HG02798 (cell line): ENCODE measurements around the gene PPP2R2D.
A peak's percentile ranks its signal among the peaks of the same experiment; 100 is the strongest.

ENCODE experiments used
- ATAC-seq: cut with Tn5 transposase; IDR thresholded peaks from one replicate; pipeline ENCODE4 v1.9.1; 2021; ENCODE audit warnings: mild to moderate bottlenecking; ENCODE audit not compliant: unreplicated experiment, poor library complexity

Gene PPP2R2D

DNA sequence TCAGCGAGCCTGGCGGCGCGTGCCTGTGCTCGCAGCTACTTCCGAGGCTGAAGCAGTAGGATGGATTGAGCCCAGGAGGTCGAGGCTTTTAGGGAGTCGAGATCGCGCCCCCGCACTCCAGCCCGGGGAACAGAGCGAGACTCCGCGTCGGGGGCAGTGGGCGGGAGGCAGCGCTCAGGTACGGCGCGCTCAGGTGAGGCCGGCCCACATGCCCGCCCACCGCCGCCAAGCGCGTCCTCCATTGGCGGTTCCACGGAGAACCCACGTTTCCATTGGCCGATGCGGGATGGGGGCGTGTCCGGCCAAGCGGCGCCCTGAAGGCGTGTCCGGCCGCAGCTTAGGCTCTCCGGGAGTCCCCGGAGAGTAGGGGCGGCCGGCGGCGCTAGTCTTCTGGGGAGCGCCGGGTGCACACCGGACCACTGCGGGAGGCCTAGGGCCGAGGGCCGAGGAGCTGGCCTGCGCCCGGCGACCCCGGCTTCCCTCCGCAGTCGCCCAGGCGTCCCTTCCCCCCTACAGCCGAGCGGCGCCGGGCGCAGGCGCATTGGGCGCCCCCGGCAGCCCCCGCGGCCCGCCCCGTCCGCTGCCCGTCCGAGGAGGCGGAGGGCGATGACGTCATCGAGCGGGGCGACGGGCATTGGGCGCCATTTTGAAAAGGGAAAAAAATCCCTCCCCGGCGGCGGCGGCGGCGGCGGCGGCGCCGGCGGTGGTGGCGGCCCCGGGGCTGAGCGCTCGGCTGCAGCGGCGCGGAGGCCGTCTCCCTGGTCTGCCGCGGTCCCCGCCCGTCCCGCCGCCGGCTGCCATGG, at the start of gene PPP2R2D:
PPP2R2D (plus strand) TSS at position 659 of the 803 bp plus-strand sequence; CDS start at position 800, 141 bp downstream.
- ATAC-seq, result peak; percentile 92

- ATAC-seq, result no peak
Observed at GRCh38 chr10:131851346-131851745, 49.5 kb upstream of the PPP2R2D start.

- ATAC-seq, result no peak
Observed at GRCh38 chr10:131852176-131852822, 48.5 kb upstream of the PPP2R2D start.

- ATAC-seq, result no peak
Observed at GRCh38 chr10:131852823-131853609, 47.8 kb upstream of the PPP2R2D start.

DNA sequence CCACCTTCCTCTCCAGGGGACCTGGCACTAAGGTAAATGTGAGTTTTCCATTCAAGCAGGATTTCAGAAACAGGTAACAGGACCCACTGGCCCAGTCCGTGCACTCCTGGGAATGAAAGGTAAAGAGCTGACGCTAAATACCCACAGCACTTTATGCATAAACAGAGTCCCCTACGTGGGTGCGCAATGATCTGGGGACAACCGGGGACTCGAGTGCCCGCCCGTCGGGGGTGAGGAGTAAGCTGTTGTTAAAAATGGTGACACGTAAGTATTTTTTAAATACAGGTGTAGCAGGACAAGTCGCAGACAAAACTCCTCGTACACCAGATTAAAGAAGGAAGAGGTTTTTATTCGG, 47.2 kb upstream of the PPP2R2D start:
- ATAC-seq, result no peak

DNA sequence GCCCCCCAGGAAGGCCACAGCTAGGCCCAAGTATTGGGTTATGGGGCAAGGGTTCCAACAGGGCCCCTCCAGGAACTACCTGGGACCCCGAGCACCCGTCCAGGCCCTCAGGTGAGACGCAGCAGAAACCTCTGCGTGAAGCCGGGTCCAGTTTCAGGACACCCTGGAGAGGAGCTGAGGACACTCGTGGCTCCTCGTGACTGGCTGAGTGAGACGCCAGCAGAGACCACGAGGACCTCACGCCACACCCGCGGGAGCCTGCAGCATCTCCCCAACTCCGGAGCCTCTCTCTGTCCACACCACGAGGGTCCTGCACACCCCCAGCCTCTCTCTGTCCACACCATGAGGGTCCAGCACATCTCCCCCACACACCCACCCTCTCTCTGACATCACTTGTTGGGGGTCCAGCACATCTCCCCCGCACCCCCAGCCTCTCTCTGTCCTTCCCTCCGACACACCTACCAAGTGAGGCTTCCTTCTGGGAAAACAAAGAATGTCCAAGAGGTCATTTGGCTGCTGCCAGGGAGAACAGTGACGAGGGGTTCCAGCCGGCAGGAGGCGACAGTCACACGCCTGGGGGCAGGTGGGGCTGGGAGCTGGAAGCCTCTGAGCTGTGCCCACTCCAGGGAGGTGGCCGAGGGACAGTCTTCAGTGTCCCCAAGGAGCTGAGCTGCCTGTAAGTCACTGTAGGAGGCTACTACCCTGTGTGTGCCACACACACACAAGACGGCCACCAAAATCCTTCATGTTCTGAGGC, 46.1 kb upstream of the PPP2R2D start:
- ATAC-seq, result no peak

DNA sequence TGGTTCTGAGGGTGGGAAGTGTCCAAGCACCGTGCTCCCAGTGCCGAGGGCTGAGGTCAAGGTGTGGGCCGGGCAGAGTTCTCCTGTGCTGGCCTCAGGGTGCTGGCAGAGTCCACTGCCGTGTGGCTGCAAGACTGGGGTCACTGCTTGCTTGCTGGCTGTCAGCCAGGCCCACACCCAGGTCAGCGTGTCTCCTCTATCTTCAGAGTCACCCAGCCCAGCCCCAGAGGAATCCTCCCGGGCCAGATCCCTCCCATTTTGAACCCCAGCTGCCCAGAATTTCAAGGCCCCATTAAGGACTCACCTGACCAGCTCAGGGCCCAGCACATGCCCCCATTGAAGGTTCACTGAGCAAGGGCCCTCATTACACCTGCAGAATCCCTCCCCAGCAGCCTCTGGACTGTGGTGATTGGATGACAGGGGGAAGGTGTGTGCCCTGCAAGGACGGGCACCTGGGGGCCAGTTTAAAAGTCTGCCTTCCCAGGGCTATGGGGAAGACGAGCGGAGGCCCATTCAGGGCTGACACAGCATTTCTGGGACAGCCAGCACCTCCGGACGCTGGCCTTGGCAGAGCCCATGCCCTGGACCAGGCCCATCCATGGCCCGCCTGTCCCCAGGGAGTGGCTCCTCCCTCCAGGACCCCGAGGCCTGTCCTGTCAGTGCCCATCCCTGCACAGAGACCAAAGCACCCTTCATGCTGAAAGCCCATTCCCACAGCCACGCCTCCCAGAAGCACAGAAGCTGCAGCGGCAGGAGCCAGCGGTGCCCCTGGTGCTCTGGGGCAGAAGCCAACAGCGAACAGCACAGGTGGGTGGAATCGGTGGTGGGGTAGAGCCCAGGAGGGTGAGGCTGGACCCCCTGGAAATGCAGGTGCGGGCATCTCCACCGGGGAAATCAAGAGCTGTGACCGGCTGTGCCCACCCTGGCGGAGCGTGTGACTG, 45.1 kb upstream of the PPP2R2D start:
- no peak for ATAC-seq

DNA sequence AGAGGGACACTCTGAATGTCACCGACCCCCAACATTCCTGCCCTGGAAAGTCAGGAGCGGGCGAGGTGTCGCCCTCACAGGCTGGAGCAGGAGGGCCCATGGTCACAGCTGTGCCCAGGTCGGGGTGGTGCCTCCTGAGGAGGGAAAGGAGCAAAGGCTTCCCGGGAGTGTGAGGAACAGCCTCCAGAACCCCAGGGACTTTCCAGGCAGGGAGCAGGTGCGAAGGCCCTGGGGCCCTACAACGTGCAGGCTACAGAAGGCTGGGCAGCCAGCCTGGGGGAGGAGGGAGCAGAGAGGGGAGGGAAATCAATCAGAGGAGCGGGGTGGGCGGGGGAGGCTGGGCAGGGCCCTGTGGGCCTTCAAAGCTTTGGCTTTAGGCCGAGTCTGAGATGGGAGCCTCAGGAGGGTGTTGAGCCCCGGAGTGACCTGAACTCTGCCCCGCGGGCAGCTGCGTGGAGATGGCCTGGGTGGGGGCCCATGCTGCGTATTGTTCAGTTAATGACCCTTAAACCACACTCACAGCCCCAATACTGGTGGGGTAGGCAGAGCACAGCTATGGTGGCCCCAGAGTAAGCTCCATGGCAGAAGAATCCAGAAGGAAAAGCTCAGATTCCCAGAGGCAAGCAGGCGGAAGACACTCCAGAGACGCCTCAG, 44.2 kb upstream of the PPP2R2D start:
- no peak for ATAC-seq

DNA sequence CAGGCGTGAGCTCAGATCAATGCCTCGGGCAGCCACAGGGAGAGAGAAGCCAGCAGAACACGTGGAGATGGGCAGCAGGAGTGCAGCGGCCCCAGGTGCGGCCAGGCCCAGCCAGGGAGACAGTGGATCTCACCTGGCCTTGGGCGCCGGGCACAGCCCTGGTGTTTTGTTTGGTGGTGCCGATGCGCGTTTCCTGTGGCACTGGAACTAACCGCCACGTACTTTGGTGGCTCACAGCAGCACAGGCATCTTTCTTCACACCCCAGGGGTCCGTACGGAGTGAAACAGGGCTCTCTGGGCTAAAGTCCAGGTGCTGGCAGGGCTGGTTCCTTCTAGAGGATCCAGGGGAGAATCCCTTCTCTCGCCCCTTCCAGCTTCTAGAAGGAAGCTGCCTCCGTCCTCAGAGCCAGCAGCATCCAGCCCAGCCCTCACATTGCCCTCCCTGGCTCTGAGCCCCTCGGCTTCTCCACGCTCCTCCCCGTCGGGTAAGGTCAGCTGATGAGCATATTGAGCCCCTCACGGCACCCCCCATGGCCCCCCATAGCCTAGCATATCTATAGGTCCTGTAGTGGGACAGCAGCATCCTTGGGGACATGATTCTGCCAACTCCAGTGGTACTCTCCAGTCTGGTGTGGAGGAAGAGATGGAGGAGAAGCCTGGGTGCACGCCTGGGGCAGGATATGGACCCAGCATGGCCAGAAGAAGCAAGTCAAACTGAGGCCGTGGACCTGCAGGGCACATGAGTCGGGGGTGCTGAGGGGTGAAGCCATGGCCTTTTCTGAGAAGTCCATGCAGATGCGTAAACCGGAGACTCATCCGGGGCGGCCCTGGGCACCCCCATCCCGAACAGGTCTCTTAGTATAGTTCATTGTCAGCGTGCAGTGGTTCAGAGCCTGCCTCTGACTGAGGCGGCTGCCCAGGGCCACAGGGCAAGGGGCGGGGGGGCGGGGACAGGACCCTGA, 43.4 kb upstream of the PPP2R2D start:
- no peak for ATAC-seq

- ATAC-seq, result no peak
Observed at GRCh38 chr10:131858118-131858515, 42.7 kb upstream of the PPP2R2D start.

DNA sequence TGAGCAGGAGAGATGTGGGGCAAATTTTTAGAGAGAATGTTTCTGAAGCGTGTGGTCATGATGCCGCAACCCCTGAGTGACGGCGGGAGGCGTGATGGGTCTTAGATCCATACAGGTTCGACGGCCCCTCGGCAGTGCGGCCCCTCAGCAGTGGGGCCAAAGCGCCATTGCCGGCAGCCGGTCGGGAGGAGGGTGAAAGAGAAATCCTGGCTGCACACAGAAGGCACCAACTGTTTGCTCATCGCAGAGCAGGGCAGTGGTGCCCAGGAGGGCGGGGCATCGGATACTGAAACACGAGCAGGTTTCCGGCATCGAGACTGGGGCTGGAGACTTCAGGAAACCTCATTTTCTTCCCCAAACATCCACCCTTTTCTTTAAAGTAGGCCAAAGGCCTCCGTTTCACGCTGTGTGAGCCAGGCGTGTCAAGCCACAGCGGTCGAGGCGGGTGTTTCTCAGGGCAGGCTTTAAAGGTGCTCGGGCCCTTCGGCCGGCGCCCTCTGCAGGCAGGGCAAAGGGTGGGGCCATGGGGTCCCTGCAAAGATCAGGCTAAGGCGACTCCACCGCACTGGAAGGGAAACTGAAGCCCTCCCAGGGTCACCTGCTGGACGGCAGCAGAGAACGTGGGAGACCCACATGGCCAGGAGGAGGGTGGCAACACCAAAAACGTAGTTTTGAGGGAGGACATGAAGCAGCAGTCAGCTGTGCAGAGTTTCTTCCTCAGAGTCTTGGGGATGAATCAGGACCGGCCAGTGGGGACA, 42.0 kb upstream of the PPP2R2D start:
- ATAC-seq, result no peak

DNA sequence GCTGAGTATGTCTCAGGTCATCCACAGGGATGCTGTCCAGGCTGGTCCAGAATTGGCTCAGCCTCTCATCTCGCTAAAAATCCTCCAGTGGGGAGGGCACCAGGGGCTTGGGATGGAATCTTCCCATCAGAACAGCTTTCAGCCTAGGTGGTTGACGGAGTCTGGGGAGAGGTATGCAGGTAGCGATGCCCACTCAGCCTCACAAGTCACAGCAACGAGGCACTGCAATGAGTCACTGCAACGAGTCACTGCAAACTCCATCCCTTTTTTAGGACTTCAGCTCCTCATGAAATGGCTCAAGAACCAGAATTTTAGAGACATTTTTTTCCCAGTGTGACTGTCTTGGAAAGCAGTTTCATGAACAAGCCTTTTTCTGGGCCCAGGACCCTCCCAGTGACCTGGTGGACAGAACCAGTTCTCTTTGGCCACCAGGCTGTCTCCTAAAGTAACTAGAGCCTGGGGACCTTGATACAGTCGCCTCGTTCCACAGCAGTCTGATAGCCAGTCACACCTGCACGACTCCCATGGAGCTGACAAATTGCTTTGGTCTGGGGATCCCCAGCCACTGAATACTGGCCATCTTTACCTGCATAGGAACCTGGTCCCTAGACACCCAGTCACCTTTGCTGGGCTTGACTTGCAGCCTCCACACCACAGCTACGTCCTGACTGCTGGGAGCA, 41.3 kb upstream of the PPP2R2D start:
- ATAC-seq, result no peak

GRCh38 chr10:131860311-131860710, 40.5 kb upstream of the PPP2R2D start:
- no peak for ATAC-seq

- ATAC-seq, result no peak
Observed at GRCh38 chr10:131860806-131861440, 39.9 kb upstream of the PPP2R2D start.

- no peak for ATAC-seq
Observed at GRCh38 chr10:131862548-131862947, 38.3 kb upstream of the PPP2R2D start.
